ENCODE data around the gene AARS2.

GRCh38 chr6:44251576-44252524 lies 61.3 kb downstream of the AARS2 start:
- TF ChIP-seq CTCF (IDR thresholded peaks at IDR 0.05) (no peak), ZFX (IDR thresholded peaks at IDR 0.05; ENCODE audit: borderline replicate concordance) (no peak)

All from 22Rv1 (cell line).